HG02981 (cell line): ENCODE data around the gene FBXO38.

Experiments
- ATAC-seq: cut with Tn5 transposase; IDR thresholded peaks from one replicate; pipeline ENCODE4 v1.9.1; 2021; ENCODE audit warnings: mild to moderate bottlenecking, moderate library complexity; ENCODE audit not compliant: unreplicated experiment

FBXO38 gene

DNA sequence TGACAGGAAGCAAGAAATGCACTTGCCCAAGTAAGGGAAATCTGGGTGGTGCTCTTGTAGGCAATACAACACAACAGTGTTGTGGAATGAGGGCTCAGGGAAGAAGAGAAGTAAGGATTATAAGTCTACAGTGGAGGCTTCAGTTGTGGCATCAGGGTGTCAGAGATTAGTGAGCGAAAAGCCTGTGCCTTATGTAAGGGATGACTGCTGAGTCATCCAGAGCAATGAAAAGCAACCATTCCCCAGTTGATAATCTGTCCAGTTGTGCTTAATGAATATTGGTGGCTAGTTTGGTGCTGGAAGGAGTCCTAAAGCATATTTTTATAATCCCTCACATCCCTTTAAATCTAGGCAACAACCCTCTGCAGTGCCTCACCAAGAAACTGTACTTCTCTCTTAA lies 42.0 kb downstream of the FBXO38 start:
- no peak for ATAC-seq

GRCh38 chr5:148426514-148426913 lies 42.8 kb downstream of the FBXO38 start:
- ATAC-seq: no peak

DNA sequence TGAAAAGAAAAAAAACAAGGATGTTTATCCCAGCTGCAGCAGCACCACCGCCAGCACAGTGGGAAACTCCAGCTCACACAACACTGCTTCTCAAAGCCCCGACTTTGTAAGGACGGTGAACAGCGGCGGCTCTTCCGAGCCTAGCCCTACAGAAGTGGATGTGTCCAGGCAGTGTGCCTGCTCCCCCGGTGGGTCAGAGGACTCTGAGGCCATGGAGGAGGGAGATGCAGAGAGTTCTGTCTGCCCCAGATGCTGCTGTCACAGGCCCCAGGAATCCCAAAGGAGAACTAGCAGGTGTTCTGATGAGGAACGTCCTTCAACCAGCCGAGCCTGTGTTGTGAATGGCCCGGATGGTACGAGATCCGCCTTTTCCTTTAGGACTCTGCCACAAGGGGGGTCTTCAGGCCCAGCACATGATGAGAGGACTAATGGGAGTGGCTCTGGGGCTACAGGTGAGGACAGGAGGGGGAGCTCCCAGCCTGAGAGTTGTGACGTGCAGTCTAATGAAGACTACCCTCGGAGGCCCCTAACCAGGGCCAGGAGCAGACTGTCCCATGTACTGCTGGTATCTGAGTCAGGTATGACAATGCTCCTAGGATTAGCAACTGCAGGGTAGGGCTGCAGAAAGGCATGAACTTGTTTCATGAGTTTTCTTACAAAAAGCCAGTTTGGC lies 43.7 kb downstream of the FBXO38 start:
- no peak for ATAC-seq

DNA sequence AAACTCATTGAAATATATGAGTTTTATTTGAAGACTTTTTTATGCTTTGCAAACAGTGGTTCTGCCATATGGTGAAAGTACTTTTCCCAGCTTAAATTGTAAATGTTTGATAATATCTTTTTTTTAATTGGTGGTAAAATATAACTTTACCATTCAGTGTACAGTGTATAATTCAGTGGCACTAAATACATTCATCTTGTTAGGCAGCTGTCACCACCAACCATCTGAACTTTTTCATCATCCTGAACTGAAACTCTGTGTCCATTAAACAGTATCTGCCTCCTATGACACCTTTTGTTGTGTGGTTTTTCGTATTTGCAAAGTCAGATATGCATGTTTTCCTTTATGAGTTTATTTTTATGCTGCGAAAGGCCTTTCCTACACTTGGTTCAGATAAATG lies 45.1 kb downstream of the FBXO38 start:
- no peak for ATAC-seq

DNA sequence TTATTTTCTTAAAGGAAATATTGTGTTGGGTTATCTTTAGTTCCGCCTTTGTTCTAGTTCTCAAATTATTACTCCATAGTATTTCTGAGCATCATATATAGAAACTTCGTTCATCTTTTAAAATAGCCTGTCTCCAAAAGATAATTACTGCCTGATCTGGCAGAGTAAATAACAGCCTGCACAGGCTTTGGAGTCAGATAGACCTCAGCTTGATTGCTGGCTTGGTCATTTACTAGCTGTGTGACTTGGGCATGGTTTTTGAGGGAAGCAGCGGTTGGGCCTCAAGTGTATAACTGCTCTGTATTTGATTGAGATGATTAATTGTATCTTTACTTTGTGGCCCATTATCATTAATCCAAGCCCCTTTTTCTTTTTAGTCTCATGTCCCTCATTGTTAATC lies 50.1 kb downstream of the FBXO38 start:
- ATAC-seq: no peak

GRCh38 chr5:148436029-148436428 lies 52.3 kb downstream of the FBXO38 start:
- no peak for ATAC-seq

- no peak for ATAC-seq
These were observed 53.5 kb downstream of the FBXO38 start for GRCh38 chr5:148437249-148437648.

DNA sequence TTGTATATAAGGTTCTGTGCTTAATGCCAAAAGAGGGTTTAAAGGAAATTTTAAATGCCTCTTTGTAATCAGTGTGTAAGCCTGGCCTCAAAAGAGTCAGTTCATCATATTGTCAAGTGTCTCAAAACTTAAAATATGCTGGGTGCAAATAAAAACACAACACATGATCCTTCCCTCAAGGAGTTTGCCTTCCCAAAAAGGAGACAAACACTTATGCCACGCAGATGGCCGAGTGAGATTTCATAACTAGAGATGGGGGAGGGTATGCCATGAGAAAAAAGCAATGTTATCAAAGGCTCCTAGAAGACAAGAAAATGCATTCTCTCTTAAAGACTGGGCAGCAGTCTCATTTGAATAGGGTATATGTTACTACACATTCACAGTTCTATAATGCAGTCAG lies 55.2 kb downstream of the FBXO38 start:
- ATAC-seq: no peak

- ATAC-seq: no peak
These were observed 59.5 kb downstream of the FBXO38 start for GRCh38 chr5:148443241-148443640.

DNA sequence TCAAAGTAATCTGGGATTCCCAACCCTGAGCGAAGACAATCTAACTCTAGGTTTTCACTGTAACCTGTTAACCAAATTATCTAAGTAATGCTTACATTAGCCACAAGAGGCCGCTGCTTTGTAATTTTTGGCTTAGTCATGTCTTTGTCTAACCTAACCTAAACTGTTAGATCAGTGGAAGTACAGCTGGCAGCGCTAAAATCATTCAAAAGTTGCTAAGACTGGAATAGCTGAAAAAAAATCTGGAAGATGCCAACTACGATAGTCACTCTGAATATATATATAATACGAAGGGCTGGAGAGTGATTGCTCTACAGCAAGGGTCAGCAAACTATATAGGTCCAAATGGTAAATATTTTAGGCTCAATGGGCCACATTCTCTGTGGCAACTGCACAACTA lies 60.2 kb downstream of the FBXO38 start:
- ATAC-seq: peak; percentile 90

- no peak for ATAC-seq
These were observed 61.8 kb downstream of the FBXO38 start for GRCh38 chr5:148445578-148445977.

DNA sequence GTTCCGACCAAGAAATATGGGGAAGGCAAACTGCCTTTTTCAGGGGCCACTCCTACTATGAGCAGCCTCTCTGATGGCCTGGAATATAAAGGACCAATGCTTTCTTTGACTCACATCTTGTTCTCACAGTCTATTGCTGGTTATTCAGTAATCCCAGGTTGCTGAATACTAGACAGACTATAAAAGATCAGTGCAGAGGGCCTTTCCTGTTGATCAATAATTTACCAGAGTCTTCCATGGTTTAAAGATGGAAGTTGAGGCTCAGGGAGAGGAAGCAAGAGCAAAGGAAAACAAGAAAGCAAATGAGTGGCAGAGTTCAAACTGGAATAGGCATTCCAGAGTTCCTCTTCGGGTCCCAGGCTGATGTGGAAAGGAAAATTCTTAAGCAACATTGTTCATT lies 62.9 kb downstream of the FBXO38 start:
- ATAC-seq: no peak

DNA sequence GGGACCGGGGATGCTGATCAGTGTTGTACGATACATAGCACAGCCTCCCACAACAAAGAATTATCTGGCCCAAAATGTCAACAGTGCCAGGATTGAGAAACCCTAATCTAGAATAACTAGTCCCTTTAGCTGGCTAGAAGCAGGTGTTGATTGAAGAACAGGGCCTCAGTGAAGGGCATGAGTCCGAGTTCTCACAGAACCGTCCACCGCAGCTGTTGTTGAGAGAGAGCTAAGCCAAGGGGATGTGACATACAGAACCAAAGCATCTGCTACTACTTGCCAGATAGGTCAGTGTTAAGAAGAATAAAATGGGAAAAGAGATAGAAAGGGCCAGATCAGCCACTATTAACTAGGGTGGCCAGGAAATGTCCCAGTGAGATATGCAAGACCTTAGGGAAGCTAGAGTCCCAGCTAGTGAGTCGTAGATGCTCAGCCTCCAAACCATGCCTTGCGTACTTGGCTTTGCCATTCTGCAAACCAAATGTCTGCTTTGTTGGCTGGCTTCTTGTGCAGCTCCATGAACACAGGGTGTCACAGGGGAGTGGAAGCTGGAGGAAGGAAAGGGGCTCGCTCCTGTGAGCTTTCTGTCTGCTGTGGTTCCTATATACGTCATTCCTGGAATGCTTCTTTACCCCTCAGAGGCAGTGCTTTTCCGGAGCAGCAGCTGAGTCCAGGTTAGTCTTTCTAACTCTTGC lies 68.9 kb downstream of the FBXO38 start:
- no peak for ATAC-seq

DNA sequence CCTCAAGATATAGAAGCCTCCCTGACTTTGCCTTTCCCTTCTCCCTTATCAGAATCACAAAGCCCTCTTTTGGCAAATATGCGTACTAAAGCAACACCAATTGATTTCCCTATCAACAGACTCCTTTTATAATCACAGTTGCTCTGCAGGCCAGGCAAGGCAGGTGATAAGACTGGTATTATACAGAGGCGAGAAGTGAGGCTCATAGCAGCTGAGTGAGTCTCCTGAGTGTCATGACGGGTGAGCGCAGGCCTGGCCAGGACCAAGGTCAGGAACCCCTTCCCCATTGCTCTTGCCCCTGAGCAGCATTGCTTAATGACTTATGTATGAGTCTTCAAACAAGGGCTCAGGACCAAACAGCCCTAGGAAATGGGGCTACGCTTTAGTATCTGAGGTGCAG lies 70.8 kb downstream of the FBXO38 start:
- no peak for ATAC-seq

- ATAC-seq: no peak
These were observed 71.4 kb downstream of the FBXO38 start for GRCh38 chr5:148455185-148455584.

- peak; percentile 78 for ATAC-seq
These were observed 73.4 kb downstream of the FBXO38 start for GRCh38 chr5:148457183-148457620.

DNA sequence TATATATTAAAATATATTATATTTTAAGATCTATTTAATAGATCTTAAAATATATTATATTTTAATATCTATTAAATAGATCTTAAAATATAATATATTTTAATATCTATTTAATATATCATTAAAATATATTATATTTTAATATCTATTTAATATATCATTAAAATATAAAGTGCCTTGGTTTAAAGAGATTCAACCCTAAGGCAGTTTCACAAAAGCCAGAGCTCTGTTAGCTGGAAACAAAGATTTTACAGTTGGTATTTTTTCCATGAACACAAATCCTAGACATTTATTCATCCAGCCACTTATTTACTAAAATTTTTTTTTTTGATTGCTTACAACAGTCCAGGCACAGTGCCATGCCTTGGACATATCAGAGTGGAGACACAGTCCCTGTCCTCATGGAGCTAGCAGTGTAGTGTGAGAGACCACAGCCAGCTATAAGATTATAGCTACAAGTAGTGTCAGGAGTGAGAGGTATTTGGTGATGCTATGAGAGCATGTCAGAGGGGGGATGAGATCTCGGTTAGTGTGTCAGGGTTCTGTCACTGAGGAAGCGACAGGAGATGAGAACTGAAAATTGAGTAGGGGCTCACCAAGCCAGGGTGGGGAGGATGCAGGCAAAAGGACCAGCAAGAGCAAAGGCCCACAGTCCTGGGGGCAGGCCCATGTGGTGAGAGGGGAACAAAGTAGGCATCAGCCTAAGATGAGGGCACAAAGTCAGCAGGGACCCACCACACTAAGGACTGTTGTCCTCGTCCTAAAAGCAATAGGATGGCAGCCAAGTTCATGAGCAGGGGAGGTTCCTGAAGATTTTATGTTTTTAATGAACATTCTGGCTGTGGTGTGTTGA lies 74.5 kb downstream of the FBXO38 start:
- no peak for ATAC-seq

GRCh38 chr5:148459669-148460068 lies 75.9 kb downstream of the FBXO38 start:
- no peak for ATAC-seq

DNA sequence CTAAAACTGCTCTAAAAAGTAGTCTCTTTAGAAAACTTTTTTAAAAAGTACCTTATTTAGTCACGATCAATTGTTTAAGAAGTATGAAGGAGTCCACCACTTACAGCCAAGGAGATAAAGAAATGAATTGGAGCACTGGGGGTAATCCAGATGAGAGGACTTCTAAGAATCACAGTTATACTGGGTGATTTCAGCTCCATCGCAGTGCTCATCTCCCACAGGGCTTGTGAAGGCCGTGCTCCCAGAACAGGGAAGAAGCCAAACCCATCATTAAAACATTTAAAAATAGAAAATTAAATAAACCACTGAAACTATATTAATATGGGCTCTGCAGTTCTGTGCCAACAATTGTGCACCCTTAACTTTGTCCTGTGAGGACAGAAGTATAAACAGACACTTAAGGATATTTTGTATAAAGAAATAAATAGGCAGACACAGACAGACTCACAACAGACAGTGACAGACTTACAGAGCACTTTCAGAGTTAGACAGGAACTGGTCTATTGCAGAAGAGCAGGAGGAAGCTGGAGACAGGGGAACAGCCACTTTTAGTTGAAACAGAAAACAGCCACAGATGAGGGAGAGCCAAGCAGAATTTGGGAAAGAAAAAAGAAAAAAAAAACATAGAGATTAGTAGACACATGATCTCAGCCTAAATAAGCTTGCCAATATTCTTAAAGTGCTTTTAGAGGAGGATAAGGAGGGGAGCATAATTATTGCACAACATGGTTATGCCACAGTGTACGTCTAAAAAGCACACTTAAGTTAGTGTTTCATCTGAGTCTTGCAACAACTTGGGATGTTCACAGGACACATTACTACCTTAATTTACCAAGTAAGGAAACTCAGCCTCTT lies 81.8 kb downstream of the FBXO38 start:
- no peak for ATAC-seq

GRCh38 chr5:148466236-148466580 lies 82.5 kb downstream of the FBXO38 start:
- ATAC-seq: no peak

GRCh38 chr5:148467958-148468357 lies 84.2 kb downstream of the FBXO38 start:
- no peak for ATAC-seq
